Keratinocyte (primary cell): ENCODE data around the gene SCUBE1. TPM values are rescaled to one million over a fixed set of nuclear protein-coding genes. Genes with fewer than 3 reads are reported as not detected.

Experiments
- DNase-seq: peaks from one replicate; pipeline ENCODE4 v3.0.0-alpha.2; 2011; ENCODE audit warnings: low read depth, missing footprints, low spot score
- FAIRE-seq: peaks from 2 replicates; lab custom pipeline; 2011; peaks lifted over from hg19 to GRCh38; lab: Jason Lieb, UNC
- H2AFZ ChIP-seq: 2 replicates; pipeline ENCODE4 v1.6.0; 2012; ENCODE audit warnings: low read length, control low read depth, inconsistent platforms; ENCODE audit not compliant: control insufficient read depth
- H3K27ac ChIP-seq: 2 replicates; pipeline ENCODE4 v1.5.1; 2011; ENCODE audit warnings: low read length; ENCODE audit not compliant: control insufficient read depth, insufficient read depth
- H3K27me3 ChIP-seq: 3 replicates; pipeline ENCODE4 v1.6.0; 2011; ENCODE audit warnings: low read length; ENCODE audit not compliant: control insufficient read depth, insufficient read depth; ENCODE audit errors: extremely low read depth
- H3K36me3 ChIP-seq, 2 experiments: 2 replicates in 1 of 2; 3 replicates in 1 of 2; pipeline ENCODE4 v1.5.1; 2011; ENCODE audit warnings: low read length in 2 of 2, mild to moderate bottlenecking in 1 of 2; ENCODE audit not compliant: control insufficient read depth in 2 of 2, insufficient read depth in 2 of 2; ENCODE audit errors: extremely low read depth in 1 of 2
- H3K4me1 ChIP-seq: 3 replicates; pipeline ENCODE4 v1.5.1; 2011; ENCODE audit warnings: low read length; ENCODE audit not compliant: control insufficient read depth, insufficient read depth; ENCODE audit errors: extremely low read depth
- H3K4me2 ChIP-seq: 3 replicates; pipeline ENCODE4 v1.6.0; 2011; ENCODE audit warnings: low read depth, low read length; ENCODE audit not compliant: control insufficient read depth, insufficient read depth; ENCODE audit errors: extremely low read depth
- H3K4me3 ChIP-seq, 3 experiments: fragments of 200-600 bp in 1 of 3; sonication (generic) in 1 of 3; 2 replicates in 2 of 3; 3 replicates in 1 of 3; pipeline ENCODE4 v1.5.1; 2011 to 2016; ENCODE audit warnings: low read length in 3 of 3, mild to moderate bottlenecking in 3 of 3, control low read depth in 2 of 3, inconsistent platforms in 1 of 3, low read depth in 1 of 3, mixed read lengths in 1 of 3, mixed run types in 1 of 3, moderate library complexity in 1 of 3; ENCODE audit not compliant: control insufficient read depth in 2 of 3, insufficient read depth in 2 of 3; ENCODE audit errors: extremely low read depth in 1 of 3
- H3K79me2 ChIP-seq: 2 replicates; pipeline ENCODE4 v1.6.0; 2012; ENCODE audit warnings: low read length; ENCODE audit not compliant: control insufficient read depth, insufficient read depth
- H3K9ac ChIP-seq: 3 replicates; pipeline ENCODE4 v1.6.0; 2011; ENCODE audit warnings: low read length; ENCODE audit not compliant: control insufficient read depth, insufficient read depth; ENCODE audit errors: extremely low read depth
- H3K9me1 ChIP-seq: 3 replicates; pipeline ENCODE4 v1.6.0; 2011; ENCODE audit warnings: low read length; ENCODE audit not compliant: control insufficient read depth, insufficient read depth; ENCODE audit errors: extremely low read depth
- H3K9me3 ChIP-seq: 2 replicates; pipeline ENCODE4 v1.5.1; 2012; ENCODE audit warnings: low read depth, low read length; ENCODE audit not compliant: control insufficient read depth
- H4K20me1 ChIP-seq: 3 replicates; pipeline ENCODE4 v1.6.0; 2011; ENCODE audit warnings: low read length; ENCODE audit not compliant: control insufficient read depth, insufficient read depth; ENCODE audit errors: extremely low read depth
- CTCF ChIP-seq, 3 experiments: IDR thresholded peaks in 1 of 3; conservative IDR thresholded peaks in 1 of 3; optimal IDR thresholded peaks in 1 of 3; 2 replicates in 2 of 3; 3 replicates in 1 of 3; pipeline versions ENCODE3 to v1.5.1; 2011; ENCODE audit warnings: low read length in 3 of 3, mild to moderate bottlenecking in 3 of 3, moderate library complexity in 2 of 3, control low read depth in 1 of 3, inconsistent platforms in 1 of 3; ENCODE audit not compliant: insufficient read depth in 2 of 3; ENCODE audit errors: extremely low read depth in 1 of 3
- EZH2 ChIP-seq: IDR thresholded peaks from one replicate; pipeline ENCODE4 v1.6.1; 2012; ENCODE audit warnings: inconsistent platforms, mild to moderate bottlenecking, low read length, moderate library complexity
- dilution Hi-C: fragments of 300-500 bp; cut with MboI; formaldehyde crosslinking; loops from one replicate; pipeline ENCODE4 v1.7.0; 2020; ENCODE audit warnings: low sequenced_read_pairs; ENCODE audit not compliant: extremely low pct_ligation_motif_present
- polyA plus RNA-seq, 5 experiments: library from polyadenylated mRNA; depleted of rRNA in 3 of 5; stranded (reverse) in 3 of 5; stranded (forward) in 1 of 5; unstranded in 1 of 5; fragments of >200 nt; gene quantifications; 1 replicate in 1 of 5; 2 replicates in 3 of 5; 3 replicates in 1 of 5; pipeline versions ENCODE4 v1.2.1 to v1.2.3, GENCODE V29; 2011 to 2012; ENCODE audit warnings: missing spikeins in 2 of 5, low read depth in 1 of 5, low replicate concordance in 1 of 5

Gene SCUBE1
- polyA plus RNA-seq, 1 donor (not counting 4 experiments of a cell fraction or from before 2014, with no cell fraction given) = not detected

- no peaks in the 10 kb centered on the region for H3K9me3 ChIP-seq
- H3K27me3 ChIP-seq = no peaks in the 10 kb centered on the region
- H3K4me2 ChIP-seq = no peak overlapping the region
- H3K27ac ChIP-seq = no peak overlapping the region
- no peak for TF ChIP-seq EZH2
- TF ChIP-seq CTCF (optimal IDR thresholded peaks at IDR 0.05 in 1 of 3, IDR thresholded peaks at IDR 0.05 in 1 of 3, conservative IDR thresholded peaks at IDR 0.05 in 1 of 3; ENCODE audit: extremely low read depth in 1 of 3, insufficient read depth in 2 of 3, low read length in 3 of 3) = no peak
- no peak overlapping the region for H2AFZ ChIP-seq
- H3K36me3 ChIP-seq = peaks cover 36 to 38% of the 10 kb centered on the region in 2 experiments
- H3K4me1 ChIP-seq = peaks cover 29% of the 10 kb centered on the region
- dilution Hi-C loops = no loop called here
- DNase-seq (no peak), FAIRE-seq (no peak)
- H4K20me1 ChIP-seq = peaks cover 42% of the 10 kb centered on the region
- peaks cover 13% of the 10 kb centered on the region for H3K9me1 ChIP-seq
- H3K4me3 ChIP-seq = no peak overlapping the region
- H3K9ac ChIP-seq = no peak overlapping the region
- H3K79me2 ChIP-seq = peaks cover 52% of the 10 kb centered on the region
Observed at GRCh38 chr22:43158778-43159483, 184.2 kb downstream of the SCUBE1 start.

DNA sequence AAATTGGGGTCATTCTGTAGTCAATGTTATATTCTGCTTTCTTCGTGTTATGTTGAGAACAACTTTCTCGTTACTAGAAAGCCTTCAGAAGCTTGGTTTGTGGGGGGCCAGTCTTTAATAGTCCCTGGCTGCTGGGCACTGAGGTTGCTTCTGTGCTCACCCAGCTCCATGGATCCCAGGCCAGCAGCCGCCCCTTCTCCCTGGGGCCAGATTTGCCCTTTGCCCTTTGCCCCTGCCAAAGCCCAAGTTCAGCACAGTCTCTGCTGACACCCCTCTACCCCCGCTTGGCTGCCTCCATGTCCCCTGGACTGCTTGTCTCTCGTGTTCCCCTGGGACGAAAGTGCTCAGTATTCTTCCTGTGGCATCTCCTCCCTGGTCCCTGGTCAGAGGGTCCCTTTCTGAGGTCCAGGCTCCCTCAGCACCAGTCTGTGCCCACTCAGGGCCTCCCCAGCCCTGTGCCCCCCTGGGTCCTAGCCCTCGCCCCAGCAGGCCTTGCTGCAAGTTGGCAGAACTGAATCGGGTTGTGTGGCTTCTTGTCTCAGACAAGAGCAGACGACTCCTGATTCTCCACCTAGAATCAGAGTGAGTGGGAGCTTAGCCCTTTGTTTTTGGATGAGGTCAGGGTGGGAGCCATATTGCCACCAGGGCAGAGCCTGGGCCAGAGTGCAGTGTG is 185.2 kb downstream of the SCUBE1 start:
- no peak for TF ChIP-seq EZH2
- no peak for TF ChIP-seq CTCF (optimal IDR thresholded peaks at IDR 0.05 in 1 of 3, IDR thresholded peaks at IDR 0.05 in 1 of 3, conservative IDR thresholded peaks at IDR 0.05 in 1 of 3; ENCODE audit: extremely low read depth in 1 of 3, insufficient read depth in 2 of 3, low read length in 3 of 3)
- no peaks in the 10 kb centered on the region for H3K9me3 ChIP-seq
- FAIRE-seq (no peak), DNase-seq (no peak)
- peaks cover 37% of the 10 kb centered on the region for H4K20me1 ChIP-seq
- H3K27me3 ChIP-seq = no peaks in the 10 kb centered on the region
- dilution Hi-C loops = no loop called here
- H3K36me3 ChIP-seq = peaks cover 33 to 38% of the 10 kb centered on the region in 2 experiments
- no peak overlapping the region for H3K4me3 ChIP-seq
- H3K79me2 ChIP-seq = peaks cover 58% of the 10 kb centered on the region
- no peak overlapping the region for H3K9ac ChIP-seq
- peaks cover 20% of the 10 kb centered on the region for H3K4me1 ChIP-seq
- peaks cover 8% of the 10 kb centered on the region for H3K9me1 ChIP-seq
- H2AFZ ChIP-seq = no peak overlapping the region
- H3K27ac ChIP-seq = no peak overlapping the region
- H3K4me2 ChIP-seq = no peak overlapping the region
